CD4-positive, alpha-beta T cell treated with Interleukin-2 at 100 ng/mL for 4 hours (primary cell): ENCODE results near the gene DFFA.
"Not testable (repeated sequence)": the region's sequence is repeated elsewhere in the genome, so short reads cannot be mapped to it uniquely, and the experiment has no call there.

Experiments used
- DNase-seq: peaks from one replicate; pipeline ENCODE4 v3.0.0-alpha.2; 2020; ENCODE audit warnings: low spot score

Gene DFFA

DNA sequence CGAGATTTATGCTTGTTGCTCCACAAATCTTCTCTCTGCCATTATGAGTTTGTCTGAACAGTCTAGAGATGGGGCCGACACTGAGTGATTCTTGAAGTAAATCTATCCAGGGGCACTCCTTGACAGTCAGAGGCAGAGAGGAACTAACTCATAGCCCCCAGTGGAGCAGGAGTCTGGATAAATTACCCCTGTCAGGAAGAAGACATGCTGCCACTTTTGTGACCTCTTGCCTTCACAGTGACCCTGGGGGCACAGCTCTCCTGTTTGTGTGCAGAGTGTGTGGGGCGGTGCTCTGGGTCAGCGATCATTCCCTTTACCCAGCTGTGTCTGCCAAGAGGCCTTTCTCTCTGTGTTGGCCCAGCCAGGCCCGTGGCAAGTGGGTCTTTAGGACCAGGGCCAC lies 31.9 kb upstream of the DFFA start:
- DNase-seq: no peak

DNA sequence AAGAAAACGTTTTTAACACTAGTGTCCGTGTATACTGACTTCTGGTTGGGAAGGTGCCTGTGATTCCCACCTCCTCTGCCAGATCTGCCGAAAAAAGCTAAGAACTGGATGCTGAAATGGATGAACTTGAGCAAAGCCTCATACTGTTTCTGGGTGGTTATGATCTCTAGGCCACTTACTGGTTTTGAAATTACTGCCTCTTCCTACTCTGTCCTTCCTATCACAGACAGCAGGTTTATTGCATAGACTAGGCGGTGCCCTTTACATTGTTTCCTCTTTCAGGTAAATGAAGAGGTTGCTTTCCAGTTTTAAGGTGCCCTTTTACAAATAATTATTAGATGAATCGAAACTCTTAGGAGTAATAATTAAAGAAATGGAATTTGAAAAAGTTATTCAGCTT lies 29.9 kb upstream of the DFFA start:
- no peak for DNase-seq

DNA sequence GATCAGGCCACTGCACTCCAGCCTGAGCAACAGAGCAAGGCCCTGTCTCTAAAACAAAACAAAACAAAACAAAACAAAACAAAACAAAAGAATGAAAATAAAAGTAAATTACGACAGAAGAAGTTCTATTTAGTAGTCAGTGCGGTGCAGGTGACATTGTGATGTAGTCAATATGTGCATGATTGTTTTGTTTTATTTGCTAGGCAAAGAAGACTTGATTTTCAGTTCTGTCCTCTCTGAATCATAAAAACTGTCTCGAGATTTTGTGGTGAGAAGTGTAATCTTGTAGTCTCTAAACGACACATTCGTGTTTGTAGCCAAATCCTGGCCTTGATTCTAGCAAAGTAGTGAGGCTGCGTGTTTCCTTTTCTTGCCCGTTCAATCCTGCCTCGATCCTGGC lies 25.9 kb upstream of the DFFA start:
- DNase-seq: peak; percentile 28

DNA sequence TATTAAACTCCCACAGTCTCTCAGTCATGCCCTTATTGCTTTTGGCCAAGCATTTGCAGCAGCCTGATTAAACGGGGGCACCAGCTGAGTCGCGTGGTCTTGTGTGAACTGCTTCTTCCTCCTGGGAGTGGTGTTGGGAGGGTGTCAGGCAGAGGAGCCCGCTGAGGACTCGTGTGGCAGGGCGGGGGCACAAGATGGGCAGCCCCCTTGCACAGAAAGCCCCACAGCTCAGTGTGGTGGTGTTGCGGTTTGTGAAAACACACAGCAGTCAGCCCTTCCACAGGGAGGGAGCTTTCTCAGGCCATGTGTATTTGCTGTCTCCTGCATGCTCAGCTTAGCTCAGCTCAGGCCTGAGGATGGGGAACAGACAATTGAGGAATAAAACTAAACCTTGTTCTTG lies 24.8 kb upstream of the DFFA start:
- no peak for DNase-seq

DNA sequence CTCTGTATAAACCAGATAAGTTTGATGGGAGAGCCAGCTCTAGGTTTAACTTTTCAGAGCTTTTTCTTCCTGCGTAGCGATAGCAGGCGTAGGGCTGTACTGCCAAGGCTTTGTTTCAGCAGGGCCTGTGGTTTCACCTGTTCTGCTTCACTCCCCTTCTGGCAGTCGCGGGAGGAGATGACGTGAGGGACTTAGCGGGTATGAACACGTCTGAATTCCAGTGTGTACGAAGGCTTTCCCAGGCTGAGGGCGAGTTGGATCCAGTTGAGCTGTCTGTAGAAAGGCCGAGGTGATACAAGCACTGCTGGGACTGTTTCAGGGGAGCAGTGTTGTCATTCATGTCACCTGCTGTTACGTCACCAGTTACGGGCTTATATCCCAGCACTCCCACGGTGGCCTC lies 23.6 kb upstream of the DFFA start:
- DNase-seq: no peak

DNA sequence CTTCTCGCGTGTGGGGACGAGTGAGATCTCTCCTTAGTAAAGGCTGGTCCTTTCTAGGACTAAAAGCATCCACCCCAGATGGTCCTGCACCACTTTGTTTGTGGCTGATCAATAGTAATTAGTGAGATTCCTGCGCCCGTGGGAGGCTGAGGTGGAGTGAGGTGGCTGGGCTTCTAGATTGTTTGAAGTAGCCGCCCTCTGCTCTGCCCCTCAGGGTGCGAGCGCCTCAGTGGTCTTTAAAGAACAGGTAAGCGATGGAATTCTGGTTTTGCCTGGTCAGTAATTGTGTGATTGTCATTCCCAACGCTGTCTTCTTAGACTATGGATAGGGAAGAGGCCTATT lies 23.1 kb upstream of the DFFA start:
- no peak for DNase-seq

DNA sequence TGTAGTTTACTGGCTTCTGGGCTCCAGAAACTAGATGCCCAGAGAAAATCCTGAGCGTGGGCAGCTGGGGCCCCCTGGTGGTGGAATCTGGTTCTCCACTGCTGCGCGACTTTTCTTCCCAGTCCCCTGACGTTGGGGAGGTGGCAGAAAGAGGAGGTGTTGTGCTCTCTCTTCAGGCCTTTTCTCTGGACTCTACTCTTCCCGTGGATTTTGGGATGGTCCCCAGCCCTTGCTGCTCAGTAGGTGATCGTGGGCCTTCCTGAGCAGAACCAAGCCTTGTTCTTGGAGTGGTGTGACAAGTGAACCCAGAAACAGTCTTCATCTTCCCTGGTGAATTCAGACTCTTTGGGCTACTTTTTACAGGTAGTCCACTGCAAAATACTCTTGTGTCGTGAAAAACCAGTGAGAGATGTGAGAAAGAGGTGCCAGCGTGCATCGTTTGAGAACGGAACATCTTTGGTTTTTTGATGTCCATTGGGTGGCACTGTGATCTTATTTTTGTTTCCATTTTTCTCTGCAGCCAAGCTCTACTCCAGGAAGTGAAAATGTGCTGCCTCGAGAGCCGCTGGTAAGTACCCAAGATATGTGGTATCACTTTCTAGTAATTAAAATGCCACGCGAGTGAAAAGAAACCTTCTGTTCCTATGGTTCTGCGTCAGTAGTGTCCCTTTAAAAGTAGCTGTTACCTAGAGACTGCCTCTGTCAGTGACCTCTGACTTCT lies 22.6 kb upstream of the DFFA start:
- peak; percentile 78 for DNase-seq

DNA sequence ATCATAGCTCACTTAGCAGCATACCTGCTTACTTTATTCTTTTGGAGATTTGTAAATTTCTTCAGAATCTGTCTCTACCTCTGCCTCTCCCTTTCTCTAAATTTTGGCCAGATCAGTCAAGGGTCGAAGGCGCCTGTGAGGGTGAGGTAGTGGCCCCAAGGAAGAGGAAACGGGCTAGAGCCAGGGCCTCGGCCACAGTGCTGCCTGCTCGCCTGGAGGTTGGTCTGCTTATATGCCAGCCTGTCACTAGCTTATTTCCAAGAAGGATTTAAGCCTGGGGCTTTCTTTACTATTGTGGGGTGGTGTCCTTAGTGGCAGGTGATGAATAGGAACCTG lies 22.1 kb upstream of the DFFA start:
- no peak for DNase-seq

DNA sequence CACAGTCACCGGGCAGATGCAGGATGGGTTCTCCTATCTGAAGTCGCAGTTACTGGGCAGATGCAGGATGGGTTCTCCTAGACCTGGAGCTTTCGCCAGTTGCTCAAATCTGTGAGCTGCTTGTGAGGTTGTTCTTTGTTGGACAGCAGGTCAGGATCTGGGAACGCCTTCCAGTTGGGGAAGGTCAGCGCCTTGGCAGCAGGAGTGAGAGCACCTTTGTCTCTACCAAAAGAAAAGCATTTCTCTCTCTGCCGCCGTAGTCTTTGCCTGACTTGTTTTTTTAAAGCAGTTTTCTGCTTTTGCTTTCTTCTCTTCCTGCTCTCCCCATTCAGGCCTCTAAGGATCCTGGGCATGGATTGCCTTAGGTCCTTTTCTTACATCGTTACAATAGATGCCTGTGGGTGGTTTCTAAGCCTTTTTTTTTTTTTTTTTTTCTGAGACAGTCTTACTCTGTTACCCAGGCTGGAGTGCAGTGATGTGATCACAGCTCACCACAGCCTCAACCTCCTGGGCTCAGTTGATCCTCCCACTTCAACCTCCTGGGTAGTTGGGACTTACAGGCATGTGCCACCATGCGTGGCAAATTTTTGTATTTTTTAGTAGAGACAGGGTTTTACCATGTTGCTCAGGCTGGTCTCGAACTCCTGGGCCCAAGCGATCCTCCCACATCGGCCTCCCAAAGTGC lies 18.1 kb upstream of the DFFA start:
- DNase-seq: no peak

DNA sequence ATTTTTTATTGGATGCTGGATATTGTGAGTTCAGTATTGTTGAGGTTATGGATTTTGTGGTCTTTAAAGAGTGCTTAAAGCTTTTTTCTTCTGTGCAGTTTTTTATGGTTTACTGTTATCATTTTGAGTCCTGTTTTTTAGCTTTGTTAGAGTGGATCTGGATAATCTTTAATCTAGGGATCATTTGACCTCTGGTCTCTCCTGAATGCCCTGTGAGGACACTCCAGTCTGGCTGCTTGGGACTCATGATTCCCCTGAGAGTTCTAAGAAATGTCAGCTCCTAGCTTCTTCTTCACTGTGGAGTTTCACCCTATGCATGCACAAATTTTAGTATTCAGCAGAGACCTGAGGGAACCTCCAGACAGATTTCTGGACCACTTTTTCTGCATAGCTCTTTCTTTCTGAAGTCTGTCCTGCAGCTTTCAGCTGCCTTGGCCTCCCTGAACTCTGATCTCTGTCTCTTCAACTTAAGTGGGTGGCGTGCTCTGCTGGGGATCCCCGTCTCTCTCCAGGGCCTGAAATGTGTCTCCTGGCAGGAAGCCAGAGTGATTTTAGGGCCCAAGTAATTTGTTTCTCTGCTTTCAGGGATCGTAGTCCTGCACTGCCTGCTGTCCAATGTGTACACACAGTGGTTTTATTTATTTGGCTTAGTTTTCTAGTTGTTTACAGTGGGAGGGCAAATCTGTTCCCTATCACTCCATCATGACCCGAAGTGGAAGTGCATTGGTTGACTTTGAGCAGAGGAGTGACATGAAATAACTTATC lies 17.1 kb upstream of the DFFA start:
- DNase-seq: no peak

DNA sequence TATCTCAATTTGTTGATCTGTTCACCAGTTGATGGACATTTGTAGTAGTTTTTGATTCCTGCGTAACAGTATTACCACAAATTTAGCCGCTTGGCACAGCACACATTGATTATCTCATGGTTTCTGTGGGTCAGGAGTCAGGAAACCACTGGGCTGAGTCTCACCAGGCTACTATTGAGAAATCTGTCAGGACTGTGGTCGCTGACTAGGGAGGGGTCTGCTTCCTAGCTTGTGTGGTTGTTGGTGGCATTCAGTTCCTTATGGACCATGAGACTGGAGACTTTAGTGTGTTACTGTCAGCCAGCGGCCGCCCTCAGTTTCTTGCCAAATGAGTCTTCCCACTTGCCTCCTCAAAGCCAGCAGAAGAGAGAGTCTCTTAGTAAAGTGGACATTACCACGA lies 12.2 kb upstream of the DFFA start:
- no peak for DNase-seq

DNA sequence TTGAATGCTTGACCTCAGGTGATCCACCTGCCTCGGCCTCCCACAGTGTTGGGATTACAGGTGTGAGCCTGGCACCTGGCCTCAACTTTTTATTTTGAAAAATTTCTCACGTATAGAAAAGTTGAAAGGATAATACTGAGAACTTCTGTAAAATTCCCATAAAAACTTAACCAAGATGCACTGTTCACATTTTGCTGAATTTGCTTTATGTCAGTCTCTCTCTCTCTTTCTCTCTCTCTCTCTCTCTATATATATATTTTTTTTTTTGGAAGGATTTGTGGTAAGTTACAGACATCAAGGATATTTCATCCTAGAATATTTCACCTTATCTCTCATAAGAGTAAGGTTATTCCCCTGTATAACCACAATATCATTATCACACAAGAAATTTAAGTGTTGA lies 8.3 kb upstream of the DFFA start:
- no peak for DNase-seq

DNA sequence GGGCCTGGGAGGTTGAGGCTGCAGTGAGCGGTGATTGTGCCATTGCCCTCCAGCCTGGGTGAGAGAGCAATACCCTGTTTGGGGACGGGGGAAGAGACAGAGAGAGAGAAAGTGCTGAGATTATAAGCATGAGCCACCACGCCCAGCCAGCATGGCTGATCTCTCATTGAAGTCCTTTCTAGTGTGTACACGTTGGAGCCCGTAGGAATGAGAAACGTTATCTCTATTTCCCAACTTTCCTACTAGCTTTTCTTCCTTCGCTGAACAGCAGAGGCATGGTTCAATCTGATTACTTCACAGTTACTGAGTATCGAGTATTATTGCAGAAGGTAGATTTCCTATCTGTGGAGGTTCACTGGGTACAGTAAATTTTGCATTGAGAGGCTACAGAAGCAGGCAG lies 7.0 kb upstream of the DFFA start:
- DNase-seq: no peak

DNA sequence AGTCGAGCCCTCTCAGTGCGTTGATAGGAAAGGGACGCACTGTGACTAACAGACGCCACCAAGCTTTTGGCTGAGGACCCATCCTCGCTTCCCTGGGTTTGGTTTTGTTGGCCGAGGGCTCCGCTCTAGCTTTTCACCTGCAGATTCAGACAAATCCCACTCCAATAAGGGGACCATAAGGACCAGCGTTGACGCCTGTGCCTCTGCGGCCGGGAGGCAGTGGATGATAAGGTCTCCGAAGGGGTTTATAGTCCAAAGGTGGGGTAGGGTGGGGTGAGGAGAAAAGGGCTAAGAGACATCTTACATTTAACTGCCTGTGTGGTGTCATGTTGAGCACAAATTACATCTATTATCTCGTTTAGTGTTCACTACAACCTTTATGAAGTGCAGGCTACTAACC lies 3.2 kb upstream of the DFFA start:
- no peak for DNase-seq

DNA sequence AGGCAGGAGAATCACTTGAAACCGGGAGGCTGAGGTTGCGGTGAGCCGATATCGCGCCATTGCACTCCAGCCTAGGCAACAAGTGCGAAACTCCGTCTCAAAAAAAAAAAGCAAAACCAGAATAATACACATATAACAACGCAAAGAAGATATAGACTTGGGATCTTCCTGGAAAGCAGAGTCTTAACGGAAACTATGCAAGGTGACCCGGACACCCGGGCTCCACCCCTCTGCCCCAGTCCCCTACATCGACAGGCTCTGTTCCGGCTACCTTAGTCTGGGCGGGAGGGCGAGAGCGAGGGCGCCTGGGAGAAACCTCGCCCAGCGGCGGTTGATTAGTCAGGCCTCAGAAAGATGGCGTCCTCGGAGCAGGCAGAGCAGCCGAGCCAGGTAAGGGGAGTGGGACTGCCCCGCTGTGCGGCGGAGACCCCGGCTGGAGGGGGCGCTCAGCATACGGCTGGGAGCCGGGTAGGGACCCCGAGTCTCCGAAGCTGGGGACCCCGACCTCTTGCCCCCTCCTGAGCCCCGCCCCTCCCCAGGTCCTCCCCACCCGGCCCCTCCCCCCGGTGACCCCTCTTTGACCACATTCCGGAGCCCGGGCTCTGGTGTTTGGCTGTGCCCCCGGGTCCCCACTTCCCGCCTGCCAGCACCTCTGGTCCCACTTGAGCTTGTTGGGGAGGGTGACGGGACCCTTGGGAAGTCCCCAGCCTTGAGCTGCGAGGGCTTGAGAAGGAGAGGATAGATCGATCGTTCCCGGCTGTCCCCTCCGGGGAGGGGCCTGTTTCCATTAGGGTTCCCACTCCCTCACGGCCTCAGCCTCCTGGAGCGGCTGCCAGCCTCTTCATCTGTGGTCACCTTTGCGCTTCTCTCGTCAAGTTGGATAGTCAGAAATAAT lies 2.5 kb upstream of the DFFA start, which contains the start of gene PEX14:
Gene PEX14 (plus strand): TSS at position 338 of the 895 bp plus-strand sequence. CDS start 17 bp downstream, at position 355.
- peak; percentile 85 for DNase-seq

DNA sequence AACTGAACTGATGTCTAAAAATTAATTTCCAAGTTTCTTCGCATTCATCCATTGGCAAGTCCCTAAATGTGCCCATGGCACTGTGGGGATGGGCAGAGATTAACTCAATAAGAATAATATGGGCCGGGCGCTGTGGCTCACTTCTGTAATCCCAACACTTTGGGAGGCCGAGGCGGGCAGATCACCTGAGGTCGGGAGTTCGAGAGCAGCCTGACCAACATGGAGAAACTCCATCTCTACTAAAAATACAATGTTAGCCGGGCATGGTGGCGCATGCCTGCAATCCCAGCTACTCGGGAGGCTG lies 1.9 kb upstream of the DFFA start:
- DNase-seq: not testable (repeated sequence)

DNA sequence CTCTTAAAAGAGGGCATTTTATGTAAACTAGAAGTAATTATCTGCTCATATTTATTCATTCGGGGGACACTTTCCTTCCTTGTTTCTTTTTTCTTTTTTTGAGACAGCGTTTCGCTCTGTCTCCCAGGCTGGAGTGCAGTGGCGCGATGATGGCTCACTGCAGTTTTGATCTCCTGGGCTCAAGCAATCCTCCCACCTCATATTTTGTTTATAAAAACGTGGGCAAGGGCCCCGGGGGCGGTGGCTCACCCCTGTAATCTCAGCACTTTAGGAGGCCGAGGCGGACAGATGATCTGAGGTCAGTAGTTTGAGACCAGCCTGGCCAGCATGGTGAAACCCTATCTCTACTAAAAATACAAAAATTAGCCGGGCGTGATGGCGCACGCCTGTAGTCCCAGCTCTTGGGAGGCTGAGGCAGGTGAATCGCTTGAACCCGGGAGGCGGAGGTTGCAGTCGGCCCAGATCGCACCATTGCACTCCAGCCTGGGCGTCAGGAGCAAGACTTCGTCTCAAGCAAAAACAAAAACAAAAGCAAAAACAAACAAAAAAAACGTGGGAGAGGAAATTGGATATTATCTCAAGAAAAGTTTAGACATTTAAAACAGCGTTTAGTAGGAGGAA lies 926 bp upstream of the DFFA start:
- no peak for DNase-seq

DNA sequence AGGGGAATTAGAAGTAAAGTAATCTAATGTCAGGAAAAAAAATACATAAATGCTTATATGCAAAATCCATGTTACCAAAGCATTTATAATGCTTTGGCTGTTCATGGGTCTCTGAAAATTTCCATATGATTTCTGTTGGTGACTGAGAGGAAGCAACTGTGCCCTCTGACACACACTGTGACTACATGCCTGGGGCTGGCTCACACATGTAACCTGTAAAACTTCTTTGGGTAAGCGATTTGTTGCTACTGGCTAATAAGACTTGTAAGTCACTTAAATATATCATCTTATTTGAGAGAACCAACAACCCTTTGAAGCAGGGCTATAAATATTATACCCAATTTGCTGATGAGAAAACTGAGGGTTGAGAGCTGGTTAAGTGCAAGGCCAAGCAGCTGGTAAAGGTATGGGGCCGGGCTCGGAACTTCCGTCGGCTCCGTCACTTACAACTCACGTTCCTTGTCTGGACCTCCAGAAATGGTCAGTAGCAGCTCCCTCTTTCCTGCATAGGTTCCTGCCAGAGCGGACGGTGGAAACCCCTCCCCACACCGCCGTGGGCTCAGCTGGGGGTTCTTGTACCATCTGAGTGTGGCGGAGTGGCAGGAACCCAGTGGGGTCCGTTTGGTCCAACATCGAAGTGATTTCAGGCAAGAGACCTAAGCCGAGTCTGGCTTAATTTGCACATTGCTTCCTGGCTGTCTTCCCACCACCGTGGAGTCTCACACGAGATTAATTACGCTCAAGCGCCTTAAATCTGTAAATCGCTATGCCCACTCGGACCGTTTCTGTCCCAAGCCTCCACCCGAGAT lies 714 bp downstream of the DFFA start:
- DNase-seq: no peak

DNA sequence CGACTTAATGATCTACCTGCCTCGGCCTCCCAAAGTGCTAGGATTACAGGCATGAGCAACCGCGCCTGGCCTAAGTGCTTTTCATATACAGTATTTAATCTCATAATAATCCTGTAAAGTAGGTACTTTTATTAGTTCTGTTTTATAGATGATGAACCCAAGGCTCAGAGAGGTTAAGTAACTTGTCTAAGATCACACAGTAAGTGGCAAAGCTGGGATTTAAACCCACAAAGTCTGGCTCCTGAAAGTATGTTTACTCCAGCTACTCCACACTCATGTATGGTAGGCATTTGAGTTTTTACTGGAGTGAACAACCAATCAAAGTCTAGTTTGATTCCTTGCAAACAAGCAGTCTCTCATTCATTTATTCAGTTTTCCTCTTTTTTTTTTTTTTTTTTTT lies 2.3 kb downstream of the DFFA start:
- no peak for DNase-seq

DNA sequence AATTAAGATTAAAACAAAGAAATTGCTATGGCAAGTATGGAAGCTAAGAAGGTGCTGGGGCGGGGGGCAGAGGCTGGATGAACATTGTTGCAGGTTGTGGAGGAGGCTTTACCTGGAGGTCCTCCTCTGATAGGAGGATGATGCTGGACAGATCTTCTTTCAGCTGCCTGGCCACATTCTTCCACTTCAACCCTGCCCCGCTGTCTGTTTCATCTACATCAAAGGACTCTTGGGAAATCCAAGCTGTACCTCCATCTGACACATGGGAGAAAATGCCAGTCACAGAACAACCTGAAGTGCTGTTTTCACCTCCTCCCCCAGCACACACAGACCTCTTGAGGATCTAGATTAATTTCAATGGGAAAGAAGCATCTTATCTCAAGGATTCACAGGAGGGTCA lies 5.3 kb downstream of the DFFA start:
- no peak for DNase-seq

DNA sequence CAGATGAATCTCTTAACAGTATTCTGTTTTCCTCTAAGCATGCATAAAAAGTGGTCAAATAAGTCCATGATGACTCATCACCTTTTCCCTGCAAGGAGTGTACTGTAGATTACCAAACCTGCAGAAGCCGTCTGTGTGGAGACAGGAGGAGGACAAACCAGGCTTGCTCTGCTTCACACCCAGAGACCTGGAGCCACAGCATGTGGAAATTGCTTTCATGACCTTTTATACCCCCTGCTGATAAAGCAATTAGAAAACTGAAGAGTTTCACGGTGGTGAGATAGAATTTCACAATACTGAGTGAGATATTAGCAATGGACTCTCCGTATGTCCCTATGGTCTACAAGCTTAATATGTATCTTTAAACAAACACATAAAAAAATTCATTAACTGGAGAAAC lies 13.1 kb downstream of the DFFA start:
- DNase-seq: no peak
